ACHN (cell line): ENCODE data around the gene FAM120AOS.

Source experiments
- DNase-seq: peaks from one replicate; pipeline ENCODE4 v3.0.0-alpha.2; 2015
- in situ Hi-C: cut with HindIII; loops from 2 replicates; pipeline ENCODE4 v1.10.0; 2017; ENCODE audit warnings: low sequenced_read_pairs, low pct_ligation_motif_present, low pct_unique_long_range_greater_than_20kb

The FAM120AOS gene

GRCh38 chr9:93415176-93415690 is 38.1 kb downstream of the FAM120AOS start:
- DNase-seq = no peak
- in situ Hi-C loops = no loop called here

GRCh38 chr9:93413530-93413929 is 39.9 kb downstream of the FAM120AOS start:
- in situ Hi-C loops = no loop called here
- DNase-seq = no peak

DNA sequence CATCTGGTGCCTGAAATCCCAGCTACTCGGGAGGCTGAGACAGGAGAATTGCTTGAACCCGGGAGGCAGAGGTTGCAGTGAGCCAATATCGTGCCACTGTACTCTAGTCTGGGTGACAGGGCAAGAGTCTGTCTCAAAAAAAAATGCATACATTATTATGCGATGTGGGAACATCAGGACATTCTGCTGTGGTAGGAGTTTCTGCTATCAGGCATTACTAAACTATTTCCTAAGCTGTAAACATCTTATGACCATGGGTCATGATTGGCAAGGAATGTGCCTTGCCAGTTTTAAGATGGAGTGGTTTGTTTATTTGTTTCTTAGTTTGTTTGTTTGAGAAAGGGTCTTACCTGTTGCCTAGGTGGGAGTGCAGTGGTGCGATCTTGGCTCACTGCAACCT is 47.0 kb downstream of the FAM120AOS start:
- in situ Hi-C loops = no loop called here

GRCh38 chr9:93398471-93398870 is 54.9 kb downstream of the FAM120AOS start:
- in situ Hi-C loops = no loop called here
- no peak for DNase-seq

More for the DNA sequence above, 47.0 kb downstream of the FAM120AOS start:
- no peak for DNase-seq

DNA sequence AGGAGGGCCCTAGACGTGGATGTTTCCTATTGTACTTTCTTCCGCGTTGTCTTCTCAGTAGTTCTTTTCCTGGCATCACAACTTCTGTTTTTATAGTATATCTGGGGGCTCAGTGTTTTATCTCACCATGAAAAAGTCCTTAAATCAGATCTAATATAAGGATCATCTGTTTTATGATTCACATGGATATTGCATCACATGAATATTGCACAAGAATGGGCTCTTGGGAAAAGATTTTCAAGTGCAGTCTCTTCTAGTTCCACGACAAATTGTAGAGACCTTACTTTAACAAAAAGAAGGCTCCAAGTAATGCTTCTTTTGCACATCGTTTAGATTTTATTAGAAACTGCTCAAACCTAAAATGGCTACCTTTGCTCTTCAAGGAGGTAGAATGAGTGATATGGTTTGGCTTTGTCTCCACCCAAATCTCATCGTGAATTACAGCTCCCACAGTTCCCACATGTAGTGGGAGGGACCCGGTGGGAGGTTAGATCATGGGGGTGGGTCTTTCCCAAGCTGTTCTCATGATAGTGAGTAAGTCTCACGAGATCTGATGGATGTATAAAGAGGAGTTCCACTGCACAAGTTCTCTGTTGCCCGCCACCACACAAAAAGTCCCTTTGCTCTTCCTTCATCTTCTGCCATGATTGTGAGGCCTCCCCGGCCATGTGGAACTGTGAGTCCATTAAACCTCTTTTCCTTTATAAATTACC is 55.6 kb downstream of the FAM120AOS start:
- no peak for DNase-seq
- in situ Hi-C loops = no loop called here
